GM12865 (cell line): ENCODE results near the gene PGAP1.

Source experiments
- DNase-seq: peaks from one replicate; pipeline ENCODE4 v3.0.0; 2010; ENCODE audit warnings: low read depth
- H3K4me3 ChIP-seq: 2 replicates; pipeline ENCODE4 v1.5.1; 2011; ENCODE audit warnings: mild to moderate bottlenecking, low read depth, low read length, control low read depth
- TF ChIP-seq, protein P1 (sequence below): IDR thresholded peaks from 2 replicates; pipeline ENCODE4 v1.5.1; 2011; ENCODE audit warnings: low read length, control low read depth, low read depth, inconsistent platforms; ENCODE audit not compliant: insufficient read depth; ENCODE audit errors: missing control alignments

Gene PGAP1

DNA sequence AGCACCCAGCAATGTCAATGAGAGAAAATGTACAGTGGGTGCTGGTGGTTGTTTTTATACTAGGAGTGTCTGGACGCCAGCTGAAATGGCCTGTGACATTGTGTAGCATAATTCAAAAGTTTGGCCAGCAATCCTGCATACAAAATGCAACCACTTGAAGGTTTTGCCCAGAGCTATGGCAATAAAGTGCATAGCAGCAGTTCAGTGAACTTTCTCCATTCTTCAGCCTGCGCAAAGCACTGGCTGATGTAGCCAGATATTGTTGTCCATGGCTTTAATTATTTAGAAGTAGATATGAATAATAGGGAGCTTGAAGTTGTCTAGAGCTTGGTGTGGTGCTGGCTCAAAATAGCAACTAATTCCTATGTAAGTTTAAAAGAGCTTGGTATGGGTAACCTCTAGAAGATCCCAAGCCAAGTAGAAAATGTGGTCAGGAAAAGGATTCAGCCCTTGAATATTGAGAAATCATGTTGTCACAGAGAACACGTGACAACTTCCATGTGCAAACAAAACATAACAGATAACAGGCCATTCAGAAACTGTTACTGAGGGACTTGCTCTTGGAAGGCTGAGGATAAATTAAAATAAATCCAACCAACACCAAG, 33.3 kb upstream of the PGAP1 start:
- DNase-seq, result no peak
- no peak overlapping the region for H3K4me3 ChIP-seq
- TF ChIP-seq, protein P1, sequence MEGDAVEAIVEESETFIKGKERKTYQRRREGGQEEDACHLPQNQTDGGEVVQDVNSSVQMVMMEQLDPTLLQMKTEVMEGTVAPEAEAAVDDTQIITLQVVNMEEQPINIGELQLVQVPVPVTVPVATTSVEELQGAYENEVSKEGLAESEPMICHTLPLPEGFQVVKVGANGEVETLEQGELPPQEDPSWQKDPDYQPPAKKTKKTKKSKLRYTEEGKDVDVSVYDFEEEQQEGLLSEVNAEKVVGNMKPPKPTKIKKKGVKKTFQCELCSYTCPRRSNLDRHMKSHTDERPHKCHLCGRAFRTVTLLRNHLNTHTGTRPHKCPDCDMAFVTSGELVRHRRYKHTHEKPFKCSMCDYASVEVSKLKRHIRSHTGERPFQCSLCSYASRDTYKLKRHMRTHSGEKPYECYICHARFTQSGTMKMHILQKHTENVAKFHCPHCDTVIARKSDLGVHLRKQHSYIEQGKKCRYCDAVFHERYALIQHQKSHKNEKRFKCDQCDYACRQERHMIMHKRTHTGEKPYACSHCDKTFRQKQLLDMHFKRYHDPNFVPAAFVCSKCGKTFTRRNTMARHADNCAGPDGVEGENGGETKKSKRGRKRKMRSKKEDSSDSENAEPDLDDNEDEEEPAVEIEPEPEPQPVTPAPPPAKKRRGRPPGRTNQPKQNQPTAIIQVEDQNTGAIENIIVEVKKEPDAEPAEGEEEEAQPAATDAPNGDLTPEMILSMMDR, result no peak

DNA sequence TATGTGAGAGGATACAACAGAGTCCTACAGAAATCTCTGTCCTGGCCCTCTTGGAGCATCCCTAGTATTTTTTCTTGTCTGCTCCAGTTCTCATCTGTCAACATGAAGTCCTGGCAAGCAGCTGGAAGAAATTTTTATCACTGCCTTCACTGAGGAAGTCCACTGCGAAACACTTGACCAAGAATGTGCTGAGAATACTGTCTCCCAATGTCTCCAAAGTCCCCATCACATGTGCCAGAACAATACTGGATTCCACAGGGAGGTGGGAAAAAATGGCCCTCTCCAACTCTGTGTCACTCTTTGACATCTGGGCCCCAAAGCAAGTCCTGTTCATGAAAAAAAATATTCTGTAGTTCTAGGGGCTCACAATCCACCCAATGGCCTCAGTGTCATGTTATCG, 32.8 kb upstream of the PGAP1 start:
- DNase-seq, result no peak
- H3K4me3 ChIP-seq, result no peak overlapping the region
- TF ChIP-seq, protein P1, result no peak

DNA sequence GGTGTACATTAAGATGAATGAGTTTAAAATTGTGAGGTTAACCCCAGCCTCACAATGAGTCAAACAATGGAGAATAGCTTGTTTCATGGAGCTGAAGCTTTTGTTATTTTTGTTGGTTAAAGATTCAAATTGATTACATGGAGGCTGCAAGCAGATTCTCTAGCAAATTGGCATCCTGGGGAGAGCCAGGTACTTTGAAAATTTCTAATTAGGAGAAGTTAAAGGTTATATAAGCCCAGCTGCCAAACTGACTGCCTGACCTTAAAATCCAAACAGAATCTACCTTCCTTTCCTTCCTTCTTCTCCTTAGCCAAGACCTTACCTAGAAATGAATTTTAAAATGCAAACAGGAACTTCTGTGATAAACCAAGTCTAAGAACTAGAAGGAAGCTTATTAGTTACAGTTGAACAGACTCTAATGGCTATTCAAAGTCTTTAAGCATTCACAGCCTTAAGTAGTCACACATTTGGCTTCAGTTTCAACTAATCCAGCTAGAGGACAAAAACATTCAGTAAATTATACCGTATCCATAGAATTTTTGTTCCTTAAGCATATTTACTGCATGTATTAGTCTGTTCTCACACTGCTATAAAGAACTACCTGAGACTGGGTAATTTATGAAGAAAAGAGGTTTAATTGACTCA, 31.5 kb upstream of the PGAP1 start:
- DNase-seq, result no peak
- TF ChIP-seq, protein P1, result no peak
- no peak overlapping the region for H3K4me3 ChIP-seq

DNA sequence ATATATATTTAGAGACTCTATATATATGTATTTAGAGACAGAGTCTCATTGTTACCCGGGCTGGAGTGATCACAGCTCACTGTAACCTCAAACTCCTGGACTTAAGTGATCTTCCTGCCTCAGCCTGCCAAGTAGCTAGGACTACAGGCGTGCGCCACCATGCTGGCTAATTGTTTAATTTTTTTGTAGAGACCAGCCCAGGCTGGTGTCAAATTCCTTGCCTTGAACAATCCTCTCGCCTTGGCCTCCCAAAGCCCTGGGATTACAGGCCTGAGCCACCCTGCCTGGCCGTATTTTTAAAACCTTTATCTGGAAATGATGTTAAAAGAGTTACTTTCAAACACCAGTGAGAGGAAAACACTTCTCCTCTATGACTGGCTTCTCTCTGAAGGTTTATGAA, 30.9 kb upstream of the PGAP1 start:
- no peak overlapping the region for H3K4me3 ChIP-seq
- no peak for DNase-seq
- TF ChIP-seq, protein P1, result no peak

DNA sequence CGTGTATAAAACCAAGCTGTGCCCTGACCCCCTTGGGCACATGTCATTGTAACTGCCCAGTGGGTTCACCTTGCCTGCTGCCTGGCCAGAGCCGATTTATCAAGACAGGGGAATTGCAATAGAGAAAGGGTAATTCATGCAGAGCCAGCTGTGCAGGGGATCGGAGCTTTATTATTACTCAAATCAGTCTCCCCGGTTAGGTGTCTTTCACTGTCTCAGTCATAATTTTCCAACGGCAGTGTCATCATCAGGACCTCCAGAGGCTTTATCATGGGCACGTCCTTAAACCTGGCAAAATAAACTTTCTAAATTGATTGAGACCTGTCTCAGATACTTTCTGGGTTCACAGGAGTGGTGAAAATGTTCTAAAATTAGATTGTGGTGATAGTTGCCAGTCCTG, 29.6 kb upstream of the PGAP1 start:
- no peak overlapping the region for H3K4me3 ChIP-seq
- TF ChIP-seq, protein P1, result no peak
- no peak for DNase-seq

DNA sequence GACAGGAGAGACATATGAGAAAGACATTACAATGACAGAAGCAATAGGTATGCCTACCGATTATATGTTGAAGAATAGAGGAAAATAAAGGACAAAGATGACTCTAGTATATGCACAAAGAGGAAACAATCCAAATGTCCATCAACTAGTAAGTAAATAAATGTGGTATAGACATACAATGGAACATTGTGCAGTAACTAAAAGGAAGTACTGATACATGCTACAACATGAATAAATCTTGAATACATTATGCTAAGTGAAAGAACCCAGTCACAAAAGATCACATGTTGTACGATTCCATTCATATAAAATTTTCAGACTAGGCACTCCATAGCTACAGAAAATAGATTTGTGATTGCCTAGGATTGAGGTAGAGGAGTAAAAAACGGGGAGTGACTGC, 28.5 kb upstream of the PGAP1 start:
- TF ChIP-seq, protein P1, result no peak
- DNase-seq, result no peak
- no peak overlapping the region for H3K4me3 ChIP-seq

DNA sequence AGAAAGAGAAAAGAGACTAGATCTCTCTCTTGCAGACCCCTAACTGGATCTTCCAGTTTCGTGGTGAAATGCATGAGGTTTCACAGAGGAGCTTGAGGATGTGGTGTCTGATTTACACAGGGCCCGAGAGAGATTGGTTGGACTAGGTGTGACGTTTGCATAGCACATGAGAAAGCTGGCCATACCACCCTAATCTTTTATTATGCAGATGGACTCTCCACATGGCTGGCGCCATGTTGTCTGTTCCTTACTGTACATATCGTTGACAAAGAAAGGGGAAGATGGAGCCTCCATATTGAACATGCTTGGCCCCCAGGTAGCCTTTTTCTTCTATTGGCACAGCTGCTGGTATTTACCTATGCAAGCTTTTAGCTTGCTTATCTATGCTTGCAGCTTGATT, 27.5 kb upstream of the PGAP1 start:
- no peak for DNase-seq
- H3K4me3 ChIP-seq, result no peak overlapping the region
- TF ChIP-seq, protein P1, result no peak
